HepG2 (cell line): ENCODE results near the gene ATG5. TPM values are rescaled to one million over a fixed set of nuclear protein-coding genes. Genes with fewer than 3 reads are reported as not detected.
A peak's percentile ranks its signal among the peaks of the same experiment; 100 is the strongest.

ENCODE experiments used
- ATAC-seq: fragments of 200-7000 bp; cut with Tn5 transposase; 3 replicates; pipeline ENCODE4 v1.9.1; 2020; ENCODE audit warnings: mild to moderate bottlenecking, moderate library complexity
- BruUV-seq: library from RNA; stranded (reverse); fragments of 400-500 nt; replicated peaks from 2 replicates; lab custom pipeline; 2021; lab: Mats Ljungman, UMichigan
- CTCF ChIA-PET: fragments of 300-600 bp; formaldehyde crosslinking; extraction: SDS; loops from one replicate; lab custom pipeline; 2021; ENCODE audit warnings: low total read pairs, inconsistent platforms, low intra/inter-chr PET ratio; lab: Yijun Ruan, JAX
- POLR2A ChIA-PET: fragments of 350-600 bp; sonication (Branson Sonifier 250); formaldehyde crosslinking; loops from one replicate; lab custom pipeline; 2020; ENCODE audit warnings: antibody characterized with exemption, inconsistent platforms; lab: Yijun Ruan, JAX
- DNase-seq: peaks from one replicate; pipeline ENCODE4 v3.0.0-alpha.2; 2015; ENCODE audit warnings: low spot score
- FAIRE-seq: peaks from 3 replicates; lab custom pipeline; 2011; peaks lifted over from hg19 to GRCh38; lab: Jason Lieb, UNC
- H2AFZ ChIP-seq: one replicate; pipeline ENCODE4 v1.6.1; 2011; ENCODE audit warnings: low read length, inconsistent platforms
- H3K27ac ChIP-seq: fragments of 300-600 bp; 3 replicates; pipeline ENCODE4 v1.8.0; 2011; ENCODE audit warnings: mixed run types, mild to moderate bottlenecking, mixed read lengths, low read length, inconsistent platforms; ENCODE audit not compliant: insufficient read depth; ENCODE audit errors: extremely low read length
- H3K27me3 ChIP-seq, 2 experiments: fragments of 200-600 bp in 1 of 2; 2 replicates in 1 of 2; 3 replicates in 1 of 2; pipeline versions ENCODE4 v1.6.0 to v1.8.0; 2011; ENCODE audit warnings: low read length in 2 of 2, mild to moderate bottlenecking in 2 of 2, moderate library complexity in 2 of 2, inconsistent platforms in 1 of 2; ENCODE audit not compliant: insufficient read depth in 2 of 2, control insufficient read depth in 1 of 2
- H3K36me3 ChIP-seq, 2 experiments: fragments of 200-600 bp in 1 of 2; replicated peaks in 1 of 2; 2 replicates in 1 of 2; 3 replicates in 1 of 2; pipeline versions ENCODE4 v1.5.1 to v1.8.0; 2011; ENCODE audit warnings: low read length in 2 of 2, inconsistent platforms in 1 of 2; ENCODE audit not compliant: insufficient read depth in 2 of 2, control insufficient read depth in 1 of 2
- H3K4me1 ChIP-seq: 2 replicates; pipeline ENCODE4 v1.5.1; 2012; ENCODE audit warnings: low read length, inconsistent platforms; ENCODE audit not compliant: insufficient read depth
- H3K4me2 ChIP-seq: 2 replicates; pipeline ENCODE4 v1.6.0; 2011; ENCODE audit warnings: low read depth, low read length, inconsistent platforms
- H3K4me3 ChIP-seq, 3 experiments: fragments of 200-600 bp in 1 of 3; sonication (generic), shearing (Covaris generic) in 1 of 3; replicated peaks in 1 of 3; 2 replicates each; pipeline ENCODE4 v1.5.1; 2011 to 2016; ENCODE audit warnings: low read length in 3 of 3, inconsistent platforms in 2 of 3, low read depth in 2 of 3, mild to moderate bottlenecking in 2 of 3, control low read depth in 1 of 3, mixed read lengths in 1 of 3; ENCODE audit not compliant: insufficient read depth in 1 of 3
- H3K79me2 ChIP-seq: one replicate; pipeline ENCODE4 v1.6.1; 2011; ENCODE audit warnings: low read length, inconsistent platforms; ENCODE audit not compliant: insufficient read depth
- H3K9ac ChIP-seq: 2 replicates; pipeline ENCODE4 v1.6.0; 2011; ENCODE audit warnings: mild to moderate bottlenecking, low read depth, low read length, inconsistent platforms; ENCODE audit not compliant: insufficient read depth
- H3K9me3 ChIP-seq: 2 replicates; pipeline ENCODE4 v1.5.1; 2012; ENCODE audit warnings: mild to moderate bottlenecking, low read length
- H4K20me1 ChIP-seq: 2 replicates; pipeline ENCODE4 v1.6.0; 2011; ENCODE audit warnings: inconsistent platforms, mild to moderate bottlenecking, low read length, moderate library complexity; ENCODE audit not compliant: insufficient read depth
- CREB1 ChIP-seq, 2 experiments: fragments of 450-650 bp in 1 of 2; IDR thresholded peaks; 2 replicates each; pipeline ENCODE4 v1.6.1; 2016 to 2017; ENCODE audit warnings: control low read depth in 1 of 2, mild to moderate bottlenecking in 1 of 2, missing compliant biosample characterization in 1 of 2, missing genetic modification characterization in 1 of 2
- HNRNPH1 ChIP-seq: fragments of 200-400 bp; formaldehyde crosslinking; optimal IDR thresholded peaks from 2 replicates; pipeline ENCODE3; 2017; ENCODE audit warnings: mild to moderate bottlenecking, low read depth, low read length
- IRF2 ChIP-seq: IDR thresholded peaks from 2 replicates; pipeline ENCODE4 v1.6.1; 2018; ENCODE audit warnings: missing genetic modification reagents, missing compliant biosample characterization
- KDM5B ChIP-seq: sonication (generic); formaldehyde crosslinking; IDR thresholded peaks from 2 replicates; pipeline ENCODE4 v1.4.0; 2020; ENCODE audit warnings: missing genetic modification reagents, mild to moderate bottlenecking, borderline replicate concordance
- NFATC3 ChIP-seq: sonication (generic); formaldehyde crosslinking; IDR thresholded peaks from 2 replicates; pipeline ENCODE4 v1.5.1; 2020; ENCODE audit warnings: mild to moderate bottlenecking, missing genetic modification reagents
- NRL ChIP-seq: sonication (generic); formaldehyde crosslinking; IDR thresholded peaks from 2 replicates; pipeline ENCODE4 v1.5.0; 2020; ENCODE audit warnings: missing genetic modification reagents, mild to moderate bottlenecking, moderate library complexity, borderline replicate concordance
- SP5 ChIP-seq: IDR thresholded peaks from 2 replicates; pipeline ENCODE4 v1.6.1; 2016; ENCODE audit warnings: low read depth, borderline replicate concordance
- ZFP41 ChIP-seq: sonication (generic); formaldehyde crosslinking; IDR thresholded peaks from 2 replicates; pipeline ENCODE4 v1.4.0; 2020; ENCODE audit warnings: mild to moderate bottlenecking, missing genetic modification reagents, borderline replicate concordance
- ZNF160 ChIP-seq: sonication (generic); formaldehyde crosslinking; IDR thresholded peaks from 2 replicates; pipeline ENCODE4 v1.8.0; 2022; ENCODE audit warnings: mild to moderate bottlenecking, inconsistent platforms, missing genetic modification reagents
- ZNF232 ChIP-seq: sonication (generic); formaldehyde crosslinking; IDR thresholded peaks from 2 replicates; pipeline ENCODE4 v1.4.0; 2020; ENCODE audit warnings: missing genetic modification reagents, borderline replicate concordance
- ZNF430 ChIP-seq: sonication (generic); formaldehyde crosslinking; IDR thresholded peaks from 2 replicates; pipeline ENCODE4 v1.9.0; 2021; ENCODE audit warnings: mild to moderate bottlenecking, missing genetic modification reagents
- ZNF574 ChIP-seq: sonication (generic); formaldehyde crosslinking; IDR thresholded peaks from 2 replicates; pipeline ENCODE4 v1.4.0; 2020; ENCODE audit warnings: missing genetic modification reagents
- WGBS: methylation state at CpG from one replicate; pipeline ENCODE4 v1.1.6; 2017; ENCODE audit warnings: low lambda C conversion rate; 5-methylcytosine and 5-hydroxymethylcytosine counted together
- in situ Hi-C: cut with HindIII; loops from 2 replicates; pipeline ENCODE4 v1.10.0; 2017; ENCODE audit warnings: low pct_unique_long_range_greater_than_20kb; ENCODE audit not compliant: extremely low pct_ligation_motif_present
- intact Hi-C: fragments of 100-400 bp; cut with micrococcal nuclease; formaldehyde crosslinking; loops from one replicate; pipeline ENCODE4 v1.10.0; 2022; ENCODE audit not compliant: unreplicated experiment
- polyA plus RNA-seq, 8 experiments: library from polyadenylated mRNA; depleted of rRNA in 3 of 8; stranded (reverse) in 7 of 8; unstranded in 1 of 8; fragments of >200 nt; fragmentation: Illumina TruSeq in 4 of 8; extraction: Trizol in 4 of 8; gene quantifications; 2 replicates each; pipeline versions ENCODE4 v1.2.1 to v1.2.3, GENCODE V29; 2011 to 2016; ENCODE audit warnings: low read depth in 4 of 8, missing spikeins in 1 of 8, mixed read lengths in 1 of 8; ENCODE audit not compliant: insufficient read depth in 1 of 8
- total RNA-seq, 5 experiments: library from RNA; depleted of rRNA; stranded (reverse); fragments of >200 nt; fragmentation: Illumina TruSeq; extraction: Trizol; gene quantifications; 2 replicates each; pipeline ENCODE4 v1.2.3, GENCODE V29; 2016; ENCODE audit warnings: low read depth in 1 of 5

ATG5 gene
- total and polyA plus RNA-seq, 2 of the 13 experiments (the other 11 are each of a cell fraction or from before 2014, with no cell fraction given): 21.3 to 48.0 TPM

GRCh38 chr6:106149472-106150069, 176.0 kb downstream of the ATG5 start:
- in situ Hi-C loops: no loop called here
- TF ChIP-seq KDM5B (CRISPR knock-in tag) (no peak), IRF2 (CRISPR knock-in tag) (no peak), CREB1 (IDR thresholded peaks at IDR 0.05) (0 out of 2 replicates have a peak, but pooled peaks have one; percentile 37), CREB1 (CRISPR knock-in tag; IDR thresholded peaks at IDR 0.05) (no peak)
- TF ChIP-seq, all 625 proteins: peak for 1

GRCh38 chr6:106147476-106147875, 178.1 kb downstream of the ATG5 start:
- ChIA-PET POLR2A (no interaction called here), CTCF (no interaction called here)
- Histone ChIP-seq H4K20me1 (no peaks in the 10 kb centered on the region), H3K27ac (no peak overlapping the region), H3K4me3 (no peak overlapping the region), H3K27me3 (peaks cover 4 to 24% of the 10 kb centered on the region in 2 experiments; a peak in 4 of 5 replicates), H3K9ac (no peak overlapping the region), H3K36me3 (no peaks in the 10 kb centered on the region), H3K79me2 (no peaks in the 10 kb centered on the region), H3K9me3 (no peaks in the 10 kb centered on the region), H2AFZ (no peak overlapping the region), H3K4me2 (no peak overlapping the region), H3K4me1 (no peaks in the 10 kb centered on the region)
- no peak for DNase-seq
- BruUV-seq: no TSS peak
- in situ Hi-C loops: no loop called here
- no peak for ATAC-seq
- no peak for FAIRE-seq
- intact Hi-C loops: no loop called here
- WGBS: 33% methylated on average over 1 of the region's 2 CpGs
- no peak for TF ChIP-seq ZNF160 (CRISPR knock-in tag)
- no peak for TF ChIP-seq ZNF232 (CRISPR knock-in tag)
- no peak for TF ChIP-seq ZNF430 (CRISPR knock-in tag)
- no peak for TF ChIP-seq SP5
- no peak for TF ChIP-seq HNRNPH1
- no peak for TF ChIP-seq ZNF574 (CRISPR knock-in tag)
- TF ChIP-seq ZFP41 (CRISPR knock-in tag): no peak
- no peak for TF ChIP-seq NFATC3 (CRISPR knock-in tag)
- no peak for TF ChIP-seq NRL (CRISPR knock-in tag)

More at GRCh38 chr6:106149472-106150069, 176.0 kb downstream of the ATG5 start:
- Histone ChIP-seq H3K27me3 (peaks cover 4 to 23% of the 10 kb centered on the region in 2 experiments; a peak in 4 of 5 replicates), H3K4me1 (no peaks in the 10 kb centered on the region), H3K36me3 (no peaks in the 10 kb centered on the region), H3K9ac (no peak overlapping the region), H3K27ac (no peak overlapping the region), H4K20me1 (no peaks in the 10 kb centered on the region), H3K4me2 (no peak overlapping the region), H3K4me3 (no peak overlapping the region), H3K79me2 (no peaks in the 10 kb centered on the region), H3K9me3 (no peaks in the 10 kb centered on the region), H2AFZ (no peak overlapping the region)
- intact Hi-C loops: no loop called here
- 0% methylated on average over 1 of the region's 1 CpG for WGBS
- FAIRE-seq: no peak
- ChIA-PET CTCF (no interaction called here), POLR2A (no interaction called here)
- DNase-seq: no peak
- ATAC-seq: no peak
- BruUV-seq: no TSS peak
